Peyer's patch (tissue), 4 donors: Measurements from ENCODE around the gene FOXL3.

Source experiments
- POLR2A ChIP-seq, 2 donors: fragments of 450-650 bp; IDR thresholded peaks; one replicate each; pipeline ENCODE4 v1.5.1; 2017; ENCODE audit warnings: antibody characterized with exemption in 2 of 2, mild to moderate bottlenecking in 2 of 2, moderate library complexity in 2 of 2
- TF ChIP-seq, protein P1 (sequence below), 6 experiments: fragments of 450-650 bp in 4 of 6; fragments of 200-600 bp in 2 of 6; sonication (generic) in 1 of 6; IDR thresholded peaks; one replicate each; pipeline ENCODE4 v1.5.1; 2017 to 2019; ENCODE audit warnings: antibody characterized with exemption in 6 of 6, mild to moderate bottlenecking in 3 of 6, moderate library complexity in 1 of 6

DNA sequence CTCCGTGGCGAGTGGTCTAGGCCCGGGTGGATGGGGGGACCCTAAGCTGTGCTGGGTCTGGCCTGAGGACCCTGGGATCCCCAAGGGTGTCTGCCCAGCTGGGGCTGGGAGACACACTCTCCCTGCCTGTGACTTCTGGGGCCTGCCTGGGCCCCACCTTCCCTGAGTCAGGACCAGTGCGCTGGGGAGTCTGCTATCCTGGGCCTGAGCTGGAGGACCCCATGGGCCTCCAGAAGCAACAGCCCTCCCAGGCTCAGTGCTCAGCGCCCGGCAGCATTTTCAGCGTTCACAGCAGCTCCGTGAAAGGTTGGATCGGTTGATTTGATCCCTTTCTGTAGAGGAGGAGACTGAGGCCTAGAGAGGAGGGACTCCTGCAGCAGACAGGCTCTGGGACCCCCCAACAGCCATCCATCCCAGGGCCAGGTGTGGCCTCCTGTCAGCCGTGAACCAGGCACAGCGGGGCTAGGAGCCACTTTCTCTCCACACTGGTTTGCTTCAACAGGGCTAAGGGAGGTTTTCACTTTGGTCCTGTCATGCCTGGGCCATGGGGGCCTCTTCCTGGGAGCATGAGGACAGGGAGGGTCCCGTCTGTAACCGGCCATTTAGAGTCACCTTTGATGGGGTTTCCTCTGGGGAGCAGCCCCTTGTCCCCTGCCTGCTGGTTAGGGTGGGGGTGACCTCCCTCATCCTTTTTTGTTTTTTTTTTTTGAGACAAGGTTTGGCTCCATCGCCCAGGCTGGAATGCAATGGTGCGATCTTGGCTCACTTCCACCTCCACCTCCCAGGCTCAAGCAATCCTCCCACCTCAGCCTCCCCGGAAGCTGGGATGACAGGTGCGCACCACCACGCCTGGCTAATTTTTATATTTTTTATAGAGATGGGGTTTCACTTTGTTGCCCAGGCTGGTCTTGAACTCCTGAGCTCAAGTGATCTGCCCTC is 12.4 kb downstream of the FOXL3 start:
- TF ChIP-seq POLR2A (IDR thresholded peaks at IDR 0.05) = no peak
- TF ChIP-seq, protein P1, sequence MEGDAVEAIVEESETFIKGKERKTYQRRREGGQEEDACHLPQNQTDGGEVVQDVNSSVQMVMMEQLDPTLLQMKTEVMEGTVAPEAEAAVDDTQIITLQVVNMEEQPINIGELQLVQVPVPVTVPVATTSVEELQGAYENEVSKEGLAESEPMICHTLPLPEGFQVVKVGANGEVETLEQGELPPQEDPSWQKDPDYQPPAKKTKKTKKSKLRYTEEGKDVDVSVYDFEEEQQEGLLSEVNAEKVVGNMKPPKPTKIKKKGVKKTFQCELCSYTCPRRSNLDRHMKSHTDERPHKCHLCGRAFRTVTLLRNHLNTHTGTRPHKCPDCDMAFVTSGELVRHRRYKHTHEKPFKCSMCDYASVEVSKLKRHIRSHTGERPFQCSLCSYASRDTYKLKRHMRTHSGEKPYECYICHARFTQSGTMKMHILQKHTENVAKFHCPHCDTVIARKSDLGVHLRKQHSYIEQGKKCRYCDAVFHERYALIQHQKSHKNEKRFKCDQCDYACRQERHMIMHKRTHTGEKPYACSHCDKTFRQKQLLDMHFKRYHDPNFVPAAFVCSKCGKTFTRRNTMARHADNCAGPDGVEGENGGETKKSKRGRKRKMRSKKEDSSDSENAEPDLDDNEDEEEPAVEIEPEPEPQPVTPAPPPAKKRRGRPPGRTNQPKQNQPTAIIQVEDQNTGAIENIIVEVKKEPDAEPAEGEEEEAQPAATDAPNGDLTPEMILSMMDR (IDR thresholded peaks at IDR 0.05) = no peak
